Measurements from ENCODE around the gene EED.

- TF ChIP-seq EZH2 (IDR thresholded peaks at IDR 0.05; ENCODE audit: insufficient read depth, poor library complexity, severe bottlenecking) (no peak), EZH2phosphoT487 (IDR thresholded peaks at IDR 0.05; ENCODE audit: insufficient read depth, low read depth) (no peak)
Observed at GRCh38 chr11:86292912-86293616, 48.5 kb downstream of the EED start.

Data from GM23248 (cell line).